KOPT-K1 (cell line): ENCODE measurements around the gene FAM89B.
A peak's percentile ranks its signal among the peaks of the same experiment; 100 is the strongest.
"Not testable (repeated sequence)": the region's sequence is repeated elsewhere in the genome, so short reads cannot be mapped to it uniquely, and the experiment has no call there.

Experiments used
- H3K27ac ChIP-seq: fragments of 200-600 bp; sonication (generic); 2 replicates; pipeline ENCODE4 v1.5.1; 2016; ENCODE audit warnings: antibody characterized with exemption, mild to moderate bottlenecking, low read depth, low read length; ENCODE audit not compliant: poor library complexity, severe bottlenecking
- H3K36me3 ChIP-seq: fragments of 200-600 bp; sonication (generic); 2 replicates; pipeline ENCODE4 v1.5.1; 2017; ENCODE audit warnings: antibody characterized with exemption, mild to moderate bottlenecking, low read length, moderate library complexity; ENCODE audit not compliant: insufficient read depth
- H3K9me3 ChIP-seq: fragments of 200-600 bp; sonication (generic); 2 replicates; pipeline ENCODE4 v1.5.1; 2017; ENCODE audit warnings: antibody characterized with exemption, low read length, mild to moderate bottlenecking; ENCODE audit not compliant: insufficient read depth, poor library complexity, severe bottlenecking

FAM89B gene

GRCh38 chr11:65572356-65573051, at the start of gene FAM89B:
Gene FAM89B, plus strand, starts transcription at chr11:65572538. Its CDS starts 132 bp downstream, at chr11:65572670.
- Histone ChIP-seq H3K27ac (peak within 1 kb of the TSS; percentile 81), H3K9me3 (no peaks in the 10 kb centered on the region), H3K36me3 (no peaks in the 10 kb centered on the region)

- H3K27ac ChIP-seq, H3K9me3 ChIP-seq: not testable (repeated sequence)
- H3K36me3 ChIP-seq, result peaks cover 16% of the 10 kb centered on the region; the same call in 1 of the 2 replicates
Measured at GRCh38 chr11:65522718-65523630, 49.4 kb upstream of the FAM89B start.

GRCh38 chr11:65523631-65523968, 48.7 kb upstream of the FAM89B start:
- H3K9me3 ChIP-seq, H3K27ac ChIP-seq: not testable (repeated sequence)
- peaks cover 17% of the 10 kb centered on the region; the same call in 1 of the 2 replicates for H3K36me3 ChIP-seq

- peak overlapping the region; percentile 10 for H3K27ac ChIP-seq
- H3K9me3 ChIP-seq, result no peaks in the 10 kb centered on the region
- peaks cover 17% of the 10 kb centered on the region; the same call in 1 of the 2 replicates for H3K36me3 ChIP-seq
Measured at GRCh38 chr11:65524014-65524740, 48.2 kb upstream of the FAM89B start.

GRCh38 chr11:65524741-65525545, 47.4 kb upstream of the FAM89B start, which contains the start of gene SCYL1:
Gene SCYL1, plus strand, starts transcription at chr11:65525083. Its CDS starts 71 bp downstream, at chr11:65525154.
- no peaks in the 10 kb centered on the region for H3K9me3 ChIP-seq
- peaks cover 17% of the 10 kb centered on the region; the same call in 1 of the 2 replicates for H3K36me3 ChIP-seq
- peak within 1 kb of the TSS; percentile 81 for H3K27ac ChIP-seq

- Histone ChIP-seq H3K36me3 (peaks cover 24% of the 10 kb centered on the region), H3K27ac (peak overlapping the region; percentile 81)
Measured at GRCh38 chr11:65525546-65526480, 46.5 kb upstream of the FAM89B start.

GRCh38 chr11:65526744-65527143, 45.6 kb upstream of the FAM89B start:
- Histone ChIP-seq H3K9me3 (no peaks in the 10 kb centered on the region), H3K36me3 (peaks cover 33% of the 10 kb centered on the region), H3K27ac (no peak overlapping the region)

More at GRCh38 chr11:65525546-65526480, 46.5 kb upstream of the FAM89B start:
- H3K9me3 ChIP-seq, result no peaks in the 10 kb centered on the region

- Histone ChIP-seq H3K9me3 (no peaks in the 10 kb centered on the region), H3K27ac (no peak overlapping the region), H3K36me3 (peaks cover 52% of the 10 kb centered on the region)
Measured at GRCh38 chr11:65528819-65529350, 43.5 kb upstream of the FAM89B start.

GRCh38 chr11:65529475-65530156, 42.7 kb upstream of the FAM89B start:
- Histone ChIP-seq H3K27ac (peak overlapping the region; percentile 8), H3K36me3 (peaks cover 52% of the 10 kb centered on the region), H3K9me3 (no peaks in the 10 kb centered on the region)

- peak overlapping the region; percentile 8 for H3K27ac ChIP-seq
- H3K9me3 ChIP-seq, result no peaks in the 10 kb centered on the region
- H3K36me3 ChIP-seq, result peaks cover 56% of the 10 kb centered on the region
Measured at GRCh38 chr11:65530157-65530496, 42.2 kb upstream of the FAM89B start.

GRCh38 chr11:65532388-65533064, 39.8 kb upstream of the FAM89B start:
- Histone ChIP-seq H3K9me3 (no peaks in the 10 kb centered on the region), H3K36me3 (peaks cover 57% of the 10 kb centered on the region), H3K27ac (no peak overlapping the region)

- Histone ChIP-seq H3K36me3 (peaks cover 65% of the 10 kb centered on the region), H3K9me3 (no peaks in the 10 kb centered on the region), H3K27ac (no peak overlapping the region)
Measured at GRCh38 chr11:65535102-65535501, 37.2 kb upstream of the FAM89B start.
